GM19099 (cell line): ENCODE data around the gene FOXO4.

ENCODE experiments used
- POLR2A ChIP-seq: IDR thresholded peaks from 3 replicates; pipeline ENCODE4 v1.6.1; 2011; ENCODE audit warnings: low read depth; ENCODE audit not compliant: insufficient read length; ENCODE audit errors: extremely low read depth

The FOXO4 gene

GRCh38 chrX:71148278-71148663 is 52.6 kb downstream of the FOXO4 start:
- TF ChIP-seq POLR2A: no peak

DNA sequence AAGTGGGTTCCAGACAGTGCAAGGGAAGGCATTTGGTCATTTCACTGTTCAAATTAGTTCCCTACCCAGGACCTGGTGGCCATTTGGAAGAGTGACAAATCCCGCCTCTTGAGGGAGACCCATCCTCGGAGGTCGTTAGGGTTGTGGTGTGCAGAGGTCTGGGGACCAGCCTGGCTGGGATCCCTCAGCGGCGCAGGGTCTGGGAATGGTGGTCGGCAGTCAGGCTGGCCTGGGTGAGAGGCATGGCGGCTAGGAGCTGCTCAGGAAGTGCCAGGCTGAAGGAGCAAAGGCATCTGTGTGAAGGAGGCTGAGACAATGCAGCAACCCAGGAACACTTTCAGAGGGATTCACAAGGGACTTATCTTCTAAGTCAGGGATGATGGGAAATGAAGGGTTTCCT is 55.7 kb downstream of the FOXO4 start:
- TF ChIP-seq POLR2A: no peak
